NOMO-1 treated with dmso at 0.1 percent for 144 hours (cell line): ENCODE measurements around the gene CXXC5.
A peak's percentile ranks its signal among the peaks of the same experiment; 100 is the strongest.

Experiments
- DNase-seq: peaks from one replicate; lab custom pipeline; 2025; ENCODE audit not compliant: unreplicated experiment; lab: John Stamatoyannopoulos, UW

Gene CXXC5

GRCh38 chr5:139638090-139638735 is 9.9 kb upstream of the CXXC5 start:
- no peak for DNase-seq

- no peak for DNase-seq
Observed at GRCh38 chr5:139638736-139639618, 9.2 kb upstream of the CXXC5 start.

GRCh38 chr5:139639619-139640380 is 8.3 kb upstream of the CXXC5 start:
- no peak for DNase-seq

- no peak for DNase-seq
Observed at GRCh38 chr5:139640421-139641115, 7.6 kb upstream of the CXXC5 start.

- DNase-seq, result no peak
Observed at GRCh38 chr5:139641116-139642080, 6.8 kb upstream of the CXXC5 start.

GRCh38 chr5:139642213-139642612 is 5.9 kb upstream of the CXXC5 start:
- DNase-seq, result no peak

- DNase-seq, result no peak
Observed at GRCh38 chr5:139642891-139643871, 5.0 kb upstream of the CXXC5 start.

GRCh38 chr5:139644001-139644456 is 4.1 kb upstream of the CXXC5 start:
- DNase-seq, result no peak

GRCh38 chr5:139644646-139645429 is 3.3 kb upstream of the CXXC5 start:
- DNase-seq, result no peak

GRCh38 chr5:139645430-139645871 is 2.7 kb upstream of the CXXC5 start:
- no peak for DNase-seq

GRCh38 chr5:139646111-139646510 is 2.0 kb upstream of the CXXC5 start:
- no peak for DNase-seq

GRCh38 chr5:139646912-139647505 is 1.1 kb upstream of the CXXC5 start:
- DNase-seq, result peak; percentile 74

- DNase-seq, result no peak
Observed at GRCh38 chr5:139647506-139648204, 494 bp upstream of the CXXC5 start.

- peak; percentile 26 for DNase-seq
Observed at GRCh38 chr5:139649082-139649991, 1.2 kb downstream of the CXXC5 start.

GRCh38 chr5:139650031-139650688 is 2.0 kb downstream of the CXXC5 start:
- DNase-seq, result no peak
